Activated CD4-positive, alpha-beta T cell treated with anti-CD3 and anti-CD28 coated beads for 36 hours (primary cell): ENCODE results near the gene ABI3BP. TPM values are rescaled to one million over a fixed set of nuclear protein-coding genes. Genes with fewer than 3 reads are reported as not detected.

ENCODE experiments used
- ATAC-seq: fragments of 200-7000 bp; cut with Tn5 transposase; one replicate; pipeline ENCODE4 v1.10.0; 2021; ENCODE audit warnings: mild to moderate bottlenecking, moderate library complexity
- CTCF ChIA-PET: fragments of 350-600 bp; sonication (Branson Sonifier 250); formaldehyde crosslinking; loops from one replicate; lab custom pipeline; 2021; ENCODE audit warnings: antibody characterized with exemption; lab: Charles Lee
- POLR2A ChIA-PET: fragments of 350-600 bp; sonication (Branson Sonifier 250); formaldehyde crosslinking; loops from one replicate; lab custom pipeline; 2021; ENCODE audit warnings: antibody characterized with exemption, inconsistent platforms; lab: Charles Lee
- DNase-seq: peaks from one replicate; pipeline ENCODE4 v3.0.0-alpha.2; 2020
- H3K27ac Mint-ChIP-seq: one replicate; pipeline ENCODE4 v1.8.0; 2021; ENCODE audit warnings: mixed read lengths
- H3K27me3 Mint-ChIP-seq: one replicate; pipeline ENCODE4 v1.8.0; 2021; ENCODE audit warnings: mixed read lengths
- H3K36me3 Mint-ChIP-seq: one replicate; pipeline ENCODE4 v1.8.0; 2021; ENCODE audit warnings: low read depth, mixed read lengths
- H3K4me1 Mint-ChIP-seq: one replicate; pipeline ENCODE4 v1.8.0; 2021; ENCODE audit warnings: mixed read lengths
- H3K4me3 Mint-ChIP-seq: one replicate; pipeline ENCODE4 v1.8.0; 2021; ENCODE audit warnings: mild to moderate bottlenecking, moderate library complexity, mixed read lengths
- H3K9me3 Mint-ChIP-seq: one replicate; pipeline ENCODE4 v1.8.0; 2021; ENCODE audit warnings: low read depth, mixed read lengths
- intact Hi-C, 2 experiments: fragments of 100-400 bp; cut with DNase I in 1 of 2; cut with micrococcal nuclease in 1 of 2; formaldehyde crosslinking; loops; one replicate each; pipeline versions ENCODE4 v1.14.2 to v1.15.1; 2022 to 2024; cut with DNase I, micrococcal nuclease
- total RNA-seq, 2 experiments: library from RNA; stranded (reverse); gene quantifications; one replicate each; pipeline ENCODE4 v1.2.3, GENCODE V29; 2021

The ABI3BP gene
- total RNA-seq, 2 experiments from 2014 or later, result not detected

- Mint-ChIP-seq H3K36me3 (no peaks in the 10 kb centered on the region), H3K27me3 (peaks cover 11% of the 10 kb centered on the region), H3K4me1 (no peaks in the 10 kb centered on the region), H3K9me3 (no peaks in the 10 kb centered on the region), H3K4me3 (no peak overlapping the region), H3K27ac (no peak overlapping the region)
- DNase-seq (no peak), ATAC-seq (no peak)
- POLR2A ChIA-PET, result no interaction called here
- intact Hi-C loops, result no loop called here
- CTCF ChIA-PET, result interaction anchor here (0.6 to 1.0 kb wide), 2 partner anchors 15 to 512 kb away, joined by 3 read pairs; no protein-coding TSS in a partner anchor
These were observed 15.1 kb downstream of the ABI3BP start for GRCh38 chr3:100978011-100978659.

GRCh38 chr3:100976611-100977010, 16.6 kb downstream of the ABI3BP start:
- no peak overlapping the region for H3K4me3 Mint-ChIP-seq
- ChIA-PET POLR2A (no interaction called here), CTCF (interaction anchor here (0.9 kb wide), 1 partner anchor 9 kb away, joined by 3 read pairs; no protein-coding TSS in a partner anchor)
- ATAC-seq (no peak), DNase-seq (no peak)
- no peak overlapping the region for H3K27ac Mint-ChIP-seq
- H3K36me3 Mint-ChIP-seq, result no peaks in the 10 kb centered on the region
- H3K9me3 Mint-ChIP-seq, result no peaks in the 10 kb centered on the region
- peaks cover 13% of the 10 kb centered on the region for H3K27me3 Mint-ChIP-seq
- intact Hi-C loops, result no loop called here
- no peaks in the 10 kb centered on the region for H3K4me1 Mint-ChIP-seq

DNA sequence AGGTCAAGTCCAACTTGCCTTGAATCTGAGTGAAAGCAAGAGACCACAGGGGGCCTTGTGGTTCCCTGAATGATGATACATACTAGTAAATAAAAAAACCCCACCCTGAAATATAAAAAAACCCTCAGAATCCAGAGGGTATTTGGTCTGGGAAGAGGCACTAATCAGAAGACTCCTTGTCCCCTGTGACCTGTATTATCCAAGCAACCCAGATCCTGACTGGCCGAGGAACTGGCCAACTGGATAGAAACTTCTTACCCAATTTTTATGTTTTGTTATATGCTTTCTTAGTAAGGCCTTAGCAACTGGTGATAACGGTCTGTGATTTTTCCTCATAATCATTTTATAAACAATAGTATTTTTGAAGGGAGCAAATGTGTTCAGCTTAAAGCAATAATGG, 17.5 kb downstream of the ABI3BP start:
- no peaks in the 10 kb centered on the region for H3K36me3 Mint-ChIP-seq
- no peaks in the 10 kb centered on the region for H3K9me3 Mint-ChIP-seq
- no peaks in the 10 kb centered on the region for H3K4me1 Mint-ChIP-seq
- H3K4me3 Mint-ChIP-seq, result no peak overlapping the region
- intact Hi-C loops, result no loop called here
- CTCF ChIA-PET, result interaction anchor here (0.6 to 0.9 kb wide), 2 partner anchors 10 to 23 kb away, joined by 3 read pairs; no protein-coding TSS in a partner anchor
- DNase-seq, result no peak
- no peak for ATAC-seq
- no peak overlapping the region for H3K27ac Mint-ChIP-seq
- peaks cover 9% of the 10 kb centered on the region for H3K27me3 Mint-ChIP-seq
- POLR2A ChIA-PET, result no interaction called here

DNA sequence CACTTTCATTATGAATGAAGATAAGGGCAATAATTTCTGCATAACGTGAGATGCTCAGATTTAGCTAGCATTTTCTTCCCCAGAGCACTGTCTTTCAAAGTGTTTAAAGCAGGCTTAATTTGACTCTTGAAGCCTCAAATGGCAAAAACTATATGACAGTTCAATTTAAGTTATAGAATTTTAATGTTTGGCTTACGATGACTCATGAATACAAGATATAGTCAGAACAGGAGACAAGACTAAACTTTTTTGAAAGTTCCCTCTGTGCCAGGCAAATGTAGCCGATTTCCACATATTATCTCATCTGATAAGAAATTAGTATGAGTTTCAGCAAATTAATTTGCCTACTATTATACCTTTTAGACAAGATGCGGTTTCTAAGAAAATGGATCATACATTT, 19.6 kb downstream of the ABI3BP start:
- H3K36me3 Mint-ChIP-seq, result no peaks in the 10 kb centered on the region
- H3K9me3 Mint-ChIP-seq, result no peaks in the 10 kb centered on the region
- peaks cover 6% of the 10 kb centered on the region for H3K27me3 Mint-ChIP-seq
- no peak overlapping the region for H3K4me3 Mint-ChIP-seq
- ChIA-PET POLR2A (no interaction called here), CTCF (interaction anchor here (1.0 kb wide), 1 partner anchor 13 kb away, joined by 3 read pairs; no protein-coding TSS in a partner anchor)
- no peak for ATAC-seq
- H3K4me1 Mint-ChIP-seq, result no peaks in the 10 kb centered on the region
- DNase-seq, result no peak
- intact Hi-C loops, result no loop called here
- H3K27ac Mint-ChIP-seq, result no peak overlapping the region

DNA sequence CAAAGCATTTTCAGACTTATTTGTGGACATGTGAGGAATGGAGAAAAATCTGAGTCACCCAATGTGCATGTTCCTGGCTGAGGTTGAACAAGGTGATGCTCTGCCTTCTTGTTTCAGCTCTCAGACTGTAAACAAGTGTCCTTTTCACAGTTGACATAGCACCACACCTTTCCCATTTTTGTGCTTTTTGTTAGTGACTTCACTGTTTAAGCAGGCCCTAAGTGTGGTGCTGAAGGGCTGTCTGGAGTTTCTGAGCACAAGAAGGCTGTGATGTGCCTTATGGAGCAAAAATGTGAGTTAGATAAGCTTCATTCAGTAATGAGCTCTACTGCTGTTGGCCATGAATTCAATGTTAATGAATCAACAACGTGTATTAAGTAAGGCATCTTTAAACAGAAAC, 20.4 kb downstream of the ABI3BP start:
- intact Hi-C loops, result no loop called here
- no peak for DNase-seq
- ATAC-seq, result no peak
- POLR2A ChIA-PET, result no interaction called here
- CTCF ChIA-PET, result interaction anchor here (1.0 kb wide), 1 partner anchor 14 kb away, joined by 3 read pairs; no protein-coding TSS in a partner anchor
- no peak overlapping the region for H3K27ac Mint-ChIP-seq
- H3K4me1 Mint-ChIP-seq, result no peaks in the 10 kb centered on the region
- H3K9me3 Mint-ChIP-seq, result no peaks in the 10 kb centered on the region
- H3K27me3 Mint-ChIP-seq, result peaks cover 5% of the 10 kb centered on the region
- H3K36me3 Mint-ChIP-seq, result no peaks in the 10 kb centered on the region
- no peak overlapping the region for H3K4me3 Mint-ChIP-seq

DNA sequence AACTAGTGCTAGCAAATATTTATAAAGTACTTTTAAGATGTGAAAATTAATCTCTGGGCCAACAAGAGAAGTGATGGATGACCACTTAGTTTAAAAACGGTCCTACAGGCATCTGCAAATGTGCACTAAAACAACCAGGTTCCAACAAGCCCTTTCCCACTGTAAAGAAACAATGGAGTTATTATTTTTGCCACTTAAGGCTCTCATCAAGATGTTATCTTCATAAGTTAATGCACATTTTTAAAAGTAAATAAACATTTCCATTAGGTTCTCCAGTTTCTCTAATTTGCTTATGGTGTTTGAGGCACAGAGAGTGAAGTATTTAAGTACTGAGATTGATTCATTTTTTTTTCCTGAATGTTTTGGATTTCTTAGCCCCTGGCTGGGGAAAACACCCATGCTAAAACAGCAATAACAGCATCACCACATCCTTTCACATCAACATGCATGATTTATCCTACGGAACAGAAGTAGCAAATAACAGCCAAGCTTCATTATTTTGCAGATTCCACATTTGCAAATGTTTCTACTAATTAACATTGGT, 20.8 kb downstream of the ABI3BP start:
- H3K9me3 Mint-ChIP-seq, result no peaks in the 10 kb centered on the region
- DNase-seq, result no peak
- H3K4me1 Mint-ChIP-seq, result no peaks in the 10 kb centered on the region
- no peak overlapping the region for H3K4me3 Mint-ChIP-seq
- ChIA-PET CTCF (no interaction called here), POLR2A (no interaction called here)
- no peaks in the 10 kb centered on the region for H3K36me3 Mint-ChIP-seq
- H3K27me3 Mint-ChIP-seq, result peaks cover 4% of the 10 kb centered on the region
- ATAC-seq, result no peak
- H3K27ac Mint-ChIP-seq, result no peak overlapping the region
- intact Hi-C loops, result no loop called here

- no peak overlapping the region for H3K27ac Mint-ChIP-seq
- CTCF ChIA-PET, result no interaction called here
- no peak for ATAC-seq
- no peak for DNase-seq
- no peaks in the 10 kb centered on the region for H3K4me1 Mint-ChIP-seq
- H3K27me3 Mint-ChIP-seq, result peaks cover 4% of the 10 kb centered on the region
- POLR2A ChIA-PET, result no interaction called here
- H3K36me3 Mint-ChIP-seq, result no peaks in the 10 kb centered on the region
- no peaks in the 10 kb centered on the region for H3K9me3 Mint-ChIP-seq
- H3K4me3 Mint-ChIP-seq, result no peak overlapping the region
- intact Hi-C loops, result no loop called here
These were observed 21.4 kb downstream of the ABI3BP start for GRCh38 chr3:100971798-100972197.

GRCh38 chr3:100970477-100970990, 22.7 kb downstream of the ABI3BP start:
- ChIA-PET CTCF (no interaction called here), POLR2A (no interaction called here)
- no peaks in the 10 kb centered on the region for H3K36me3 Mint-ChIP-seq
- no peaks in the 10 kb centered on the region for H3K4me1 Mint-ChIP-seq
- DNase-seq (no peak), ATAC-seq (no peak)
- H3K4me3 Mint-ChIP-seq, result no peak overlapping the region
- H3K9me3 Mint-ChIP-seq, result no peaks in the 10 kb centered on the region
- H3K27ac Mint-ChIP-seq, result no peak overlapping the region
- peaks cover 2% of the 10 kb centered on the region for H3K27me3 Mint-ChIP-seq
- intact Hi-C loops, result no loop called here

GRCh38 chr3:100968932-100969906, 24.0 kb downstream of the ABI3BP start:
- CTCF ChIA-PET, result no interaction called here

DNA sequence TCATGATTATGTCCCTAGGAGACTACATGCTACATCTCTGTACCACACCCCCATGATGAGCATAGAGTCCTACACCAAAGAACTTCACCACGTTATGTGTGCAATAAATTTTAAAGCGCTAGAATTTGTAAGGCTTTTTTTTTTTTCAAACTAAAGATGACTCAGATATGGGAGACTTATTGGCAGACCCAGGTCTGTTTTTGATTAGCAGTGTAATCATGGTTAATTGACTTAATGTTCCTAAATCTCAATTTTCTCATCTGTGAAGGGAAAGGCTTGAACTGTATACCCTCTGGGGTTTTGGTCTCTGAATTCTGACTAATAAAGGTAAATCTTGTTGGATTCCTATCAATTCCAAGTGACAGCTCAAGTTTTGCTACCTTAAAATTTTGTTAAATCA, 26.4 kb downstream of the ABI3BP start:
- ChIA-PET CTCF (no interaction called here), POLR2A (no interaction called here)
- ATAC-seq (no peak), DNase-seq (no peak)
- Mint-ChIP-seq H3K9me3 (no peaks in the 10 kb centered on the region), H3K4me1 (no peaks in the 10 kb centered on the region), H3K4me3 (no peak overlapping the region), H3K36me3 (no peaks in the 10 kb centered on the region), H3K27ac (no peak overlapping the region), H3K27me3 (peaks cover 5% of the 10 kb centered on the region)
- intact Hi-C loops, result no loop called here

More at GRCh38 chr3:100968932-100969906, 24.0 kb downstream of the ABI3BP start:
- H3K9me3 Mint-ChIP-seq, result no peaks in the 10 kb centered on the region
- no peak overlapping the region for H3K4me3 Mint-ChIP-seq
- no peak overlapping the region for H3K27ac Mint-ChIP-seq
- intact Hi-C loops, result no loop called here
- no peaks in the 10 kb centered on the region for H3K36me3 Mint-ChIP-seq
- DNase-seq (no peak), ATAC-seq (no peak)
- H3K4me1 Mint-ChIP-seq, result no peaks in the 10 kb centered on the region
- POLR2A ChIA-PET, result no interaction called here
- peaks cover 6% of the 10 kb centered on the region for H3K27me3 Mint-ChIP-seq

GRCh38 chr3:100966049-100966491, 27.2 kb downstream of the ABI3BP start:
- H3K27ac Mint-ChIP-seq, result no peak overlapping the region
- H3K9me3 Mint-ChIP-seq, result no peaks in the 10 kb centered on the region
- peaks cover 5% of the 10 kb centered on the region for H3K27me3 Mint-ChIP-seq
- ATAC-seq, result no peak
- no peaks in the 10 kb centered on the region for H3K4me1 Mint-ChIP-seq
- DNase-seq, result no peak
- POLR2A ChIA-PET, result no interaction called here
- CTCF ChIA-PET, result no interaction called here
- H3K4me3 Mint-ChIP-seq, result no peak overlapping the region
- intact Hi-C loops, result no loop called here
- no peaks in the 10 kb centered on the region for H3K36me3 Mint-ChIP-seq
